ENCODE data around the gene GATD1. TPM values are rescaled to one million over a fixed set of nuclear protein-coding genes. Genes with fewer than 3 reads are reported as not detected.

GATD1 gene
- total RNA-seq, 1 donor from 2014 or later, result 21.2 TPM

- no peak for FAIRE-seq
- DNase-seq (ENCODE audit: low spot score in 2 of 2), result no peak
Observed at GRCh38 chr11:786235-787083, 9.2 kb upstream of the GATD1 start.

- peak; percentile 66 to 85 for DNase-seq (ENCODE audit: low spot score in 2 of 2)
- no peak for FAIRE-seq
Observed at GRCh38 chr11:783581-784015, 6.3 kb upstream of the GATD1 start.

- DNase-seq (ENCODE audit: low spot score in 2 of 2), result no peak
- no peak for FAIRE-seq
Observed at GRCh38 chr11:782264-783174, 5.2 kb upstream of the GATD1 start.

GRCh38 chr11:779955-780532 is 2.8 kb upstream of the GATD1 start:
- no peak for DNase-seq (ENCODE audit: low spot score in 2 of 2)
- no peak for FAIRE-seq

GRCh38 chr11:778976-779954 is 2.0 kb upstream of the GATD1 start:
- DNase-seq (ENCODE audit: low spot score in 2 of 2), result no peak
- no peak for FAIRE-seq

GRCh38 chr11:776561-777287 is 563 bp downstream of the GATD1 start:
- no peak for DNase-seq (ENCODE audit: low spot score in 2 of 2)
- no peak for FAIRE-seq

- no peak for FAIRE-seq
- DNase-seq (ENCODE audit: low spot score in 2 of 2), result no peak
Observed at GRCh38 chr11:776263-776560, 1.1 kb downstream of the GATD1 start.

GRCh38 chr11:774873-775592 is 2.3 kb downstream of the GATD1 start:
- FAIRE-seq, result no peak
- DNase-seq (ENCODE audit: low spot score in 2 of 2), result no peak

GRCh38 chr11:773830-774229 is 3.5 kb downstream of the GATD1 start:
- no peak for DNase-seq (ENCODE audit: low spot score in 2 of 2)
- FAIRE-seq, result no peak

- FAIRE-seq, result no peak
- no peak for DNase-seq (ENCODE audit: low spot score in 2 of 2)
Observed at GRCh38 chr11:773425-773824, 3.9 kb downstream of the GATD1 start.

GRCh38 chr11:772429-773390 is 4.6 kb downstream of the GATD1 start:
- FAIRE-seq (no peak), DNase-seq (ENCODE audit: low spot score in 2 of 2) (peak; percentile 86 to 90)

GRCh38 chr11:771617-772204 is 5.6 kb downstream of the GATD1 start:
- DNase-seq (ENCODE audit: low spot score in 2 of 2) (no peak), FAIRE-seq (no peak)

GRCh38 chr11:770642-771616 is 6.4 kb downstream of the GATD1 start:
- FAIRE-seq, result no peak
- DNase-seq (ENCODE audit: low spot score in 2 of 2), result no peak

- no peak for FAIRE-seq
Observed at GRCh38 chr11:769887-770641, 7.2 kb downstream of the GATD1 start.

GRCh38 chr11:767238-767637 is 10.0 kb downstream of the GATD1 start:
- FAIRE-seq (no peak), DNase-seq (ENCODE audit: low spot score in 2 of 2) (no peak)

More at GRCh38 chr11:769887-770641, 7.2 kb downstream of the GATD1 start:
- DNase-seq (ENCODE audit: low spot score in 2 of 2), result no peak
